HepG2 (cell line): ENCODE results near the gene SERPINA6. TPM values are rescaled to one million over a fixed set of nuclear protein-coding genes. Genes with fewer than 3 reads are reported as not detected.

Experiments
- BCL6 ChIP-seq: IDR thresholded peaks from 2 replicates; pipeline ENCODE4 v1.6.1; 2016; ENCODE audit warnings: missing genetic modification reagents, missing compliant biosample characterization
- ELF3 ChIP-seq: IDR thresholded peaks from 2 replicates; pipeline ENCODE4 v1.6.1; 2016; ENCODE audit warnings: missing genetic modification reagents, missing compliant biosample characterization
- ESRRA ChIP-seq: sonication (generic); formaldehyde crosslinking; IDR thresholded peaks from 2 replicates; pipeline ENCODE4 v1.5.1; 2020; ENCODE audit warnings: mild to moderate bottlenecking, low read depth, missing genetic modification reagents
- FLYWCH1 ChIP-seq: sonication (generic); formaldehyde crosslinking; IDR thresholded peaks from 2 replicates; pipeline ENCODE4 v1.8.1; 2023; ENCODE audit warnings: mild to moderate bottlenecking, missing genetic modification reagents
- KLF13 ChIP-seq: sonication (generic); formaldehyde crosslinking; IDR thresholded peaks from 2 replicates; pipeline ENCODE4 v1.4.0; 2020; ENCODE audit warnings: mild to moderate bottlenecking, missing genetic modification reagents
- MAFK ChIP-seq, 2 experiments: IDR thresholded peaks in 1 of 2; conservative IDR thresholded peaks in 1 of 2; 2 replicates each; pipeline ENCODE4 v1.6.1; 2011; ENCODE audit warnings: improper control_type of control experiment in 2 of 2, low read length in 2 of 2
- MBD4 ChIP-seq: IDR thresholded peaks from 2 replicates; pipeline ENCODE4 v1.6.1; 2012; ENCODE audit warnings: low read length, inconsistent platforms, borderline replicate concordance
- SP5 ChIP-seq: IDR thresholded peaks from 2 replicates; pipeline ENCODE4 v1.6.1; 2016; ENCODE audit warnings: low read depth, borderline replicate concordance
- STAG1 ChIP-seq: sonication (generic); formaldehyde crosslinking; IDR thresholded peaks from 2 replicates; pipeline ENCODE4 v1.4.0; 2020; ENCODE audit warnings: missing genetic modification reagents
- TOPORS ChIP-seq: sonication (generic); formaldehyde crosslinking; IDR thresholded peaks from 2 replicates; pipeline ENCODE4 v1.8.0; 2023; ENCODE audit warnings: mild to moderate bottlenecking, missing genetic modification reagents
- ZNF331 ChIP-seq: sonication (generic); formaldehyde crosslinking; IDR thresholded peaks from 2 replicates; pipeline ENCODE4 v1.4.0; 2020; ENCODE audit warnings: missing genetic modification reagents
- ZNF430 ChIP-seq: sonication (generic); formaldehyde crosslinking; IDR thresholded peaks from 2 replicates; pipeline ENCODE4 v1.9.0; 2021; ENCODE audit warnings: mild to moderate bottlenecking, missing genetic modification reagents
- ZNF720 ChIP-seq: sonication (generic); formaldehyde crosslinking; IDR thresholded peaks from 2 replicates; pipeline ENCODE4 v1.4.0; 2020; ENCODE audit warnings: missing genetic modification reagents
- ZNF782 ChIP-seq: sonication (generic); formaldehyde crosslinking; IDR thresholded peaks from 2 replicates; pipeline ENCODE4 v1.4.0; 2020; ENCODE audit warnings: missing genetic modification reagents, mild to moderate bottlenecking, borderline replicate concordance
- ZNF841 ChIP-seq: sonication (generic); formaldehyde crosslinking; IDR thresholded peaks from 2 replicates; pipeline ENCODE4 v1.8.1; 2023; ENCODE audit warnings: missing genetic modification reagents, borderline replicate concordance
- polyA plus RNA-seq, 8 experiments: library from polyadenylated mRNA; depleted of rRNA in 3 of 8; stranded (reverse) in 7 of 8; unstranded in 1 of 8; fragments of >200 nt; fragmentation: Illumina TruSeq in 4 of 8; extraction: Trizol in 4 of 8; gene quantifications; 2 replicates each; pipeline versions ENCODE4 v1.2.1 to v1.2.3, GENCODE V29; 2011 to 2016; ENCODE audit warnings: low read depth in 4 of 8, missing spikeins in 1 of 8, mixed read lengths in 1 of 8; ENCODE audit not compliant: insufficient read depth in 1 of 8
- total RNA-seq, 5 experiments: library from RNA; depleted of rRNA; stranded (reverse); fragments of >200 nt; fragmentation: Illumina TruSeq; extraction: Trizol; gene quantifications; 2 replicates each; pipeline ENCODE4 v1.2.3, GENCODE V29; 2016; ENCODE audit warnings: low read depth in 1 of 5
- TF ChIP-seq, protein P1 (sequence below): sonication (generic); formaldehyde crosslinking; IDR thresholded peaks from 2 replicates; pipeline ENCODE4 v1.9.0; 2021; ENCODE audit warnings: mild to moderate bottlenecking, missing genetic modification reagents
- TF ChIP-seq, protein P2 (sequence below), 2 experiments: sonication (generic) in 1 of 2; formaldehyde crosslinking in 1 of 2; IDR thresholded peaks; 2 replicates each; pipeline versions ENCODE4 v1.5.1 to v1.6.1; 2011 to 2020; ENCODE audit warnings: borderline replicate concordance in 1 of 2, low read depth in 1 of 2, low read length in 1 of 2, mild to moderate bottlenecking in 1 of 2, missing genetic modification reagents in 1 of 2, moderate library complexity in 1 of 2
- TF ChIP-seq, protein P3 (sequence below): sonication (generic); formaldehyde crosslinking; IDR thresholded peaks from 2 replicates; pipeline ENCODE4 v1.8.1; 2023; ENCODE audit warnings: missing genetic modification reagents, inconsistent platforms, borderline replicate concordance
- TF ChIP-seq, protein P4 (sequence below): sonication (generic); formaldehyde crosslinking; conservative IDR thresholded peaks from 2 replicates; pipeline ENCODE4 v1.4.0; 2020; ENCODE audit warnings: missing genetic modification reagents

Gene SERPINA6
- total and polyA plus RNA-seq, 2 of the 13 experiments (the other 11 are each of a cell fraction or from before 2014, with no cell fraction given) = 260 to 333 TPM

DNA sequence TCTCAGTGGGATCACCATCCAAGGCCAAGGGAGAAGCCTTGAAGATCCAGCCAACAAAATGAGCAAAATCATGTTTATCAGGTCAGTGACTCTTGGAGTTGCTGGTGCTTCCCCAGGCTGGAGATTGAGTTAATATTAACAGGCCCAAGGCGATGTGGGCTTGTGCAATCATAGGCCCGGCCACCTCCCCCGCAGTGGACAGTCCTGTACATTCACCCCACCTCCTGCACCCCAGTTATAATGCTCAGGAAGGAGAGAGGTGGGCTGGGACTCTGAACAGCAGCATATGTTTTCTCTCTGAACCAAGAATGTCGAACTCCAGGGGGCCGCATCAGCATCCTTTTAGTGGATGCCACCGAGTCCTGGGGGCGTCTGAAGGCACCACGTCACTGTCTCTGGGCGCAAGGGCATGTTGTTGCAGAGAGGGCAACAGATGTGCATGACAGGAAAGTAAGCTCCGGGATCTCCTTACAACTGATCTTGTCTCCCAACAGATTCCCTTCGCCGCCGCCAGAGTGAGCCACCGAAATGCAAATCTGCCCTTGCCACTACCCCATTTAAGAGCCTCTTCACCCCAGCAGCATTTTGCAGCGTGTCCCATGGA, 32.2 kb upstream of the SERPINA6 start (continued):
- TF ChIP-seq, protein P1, sequence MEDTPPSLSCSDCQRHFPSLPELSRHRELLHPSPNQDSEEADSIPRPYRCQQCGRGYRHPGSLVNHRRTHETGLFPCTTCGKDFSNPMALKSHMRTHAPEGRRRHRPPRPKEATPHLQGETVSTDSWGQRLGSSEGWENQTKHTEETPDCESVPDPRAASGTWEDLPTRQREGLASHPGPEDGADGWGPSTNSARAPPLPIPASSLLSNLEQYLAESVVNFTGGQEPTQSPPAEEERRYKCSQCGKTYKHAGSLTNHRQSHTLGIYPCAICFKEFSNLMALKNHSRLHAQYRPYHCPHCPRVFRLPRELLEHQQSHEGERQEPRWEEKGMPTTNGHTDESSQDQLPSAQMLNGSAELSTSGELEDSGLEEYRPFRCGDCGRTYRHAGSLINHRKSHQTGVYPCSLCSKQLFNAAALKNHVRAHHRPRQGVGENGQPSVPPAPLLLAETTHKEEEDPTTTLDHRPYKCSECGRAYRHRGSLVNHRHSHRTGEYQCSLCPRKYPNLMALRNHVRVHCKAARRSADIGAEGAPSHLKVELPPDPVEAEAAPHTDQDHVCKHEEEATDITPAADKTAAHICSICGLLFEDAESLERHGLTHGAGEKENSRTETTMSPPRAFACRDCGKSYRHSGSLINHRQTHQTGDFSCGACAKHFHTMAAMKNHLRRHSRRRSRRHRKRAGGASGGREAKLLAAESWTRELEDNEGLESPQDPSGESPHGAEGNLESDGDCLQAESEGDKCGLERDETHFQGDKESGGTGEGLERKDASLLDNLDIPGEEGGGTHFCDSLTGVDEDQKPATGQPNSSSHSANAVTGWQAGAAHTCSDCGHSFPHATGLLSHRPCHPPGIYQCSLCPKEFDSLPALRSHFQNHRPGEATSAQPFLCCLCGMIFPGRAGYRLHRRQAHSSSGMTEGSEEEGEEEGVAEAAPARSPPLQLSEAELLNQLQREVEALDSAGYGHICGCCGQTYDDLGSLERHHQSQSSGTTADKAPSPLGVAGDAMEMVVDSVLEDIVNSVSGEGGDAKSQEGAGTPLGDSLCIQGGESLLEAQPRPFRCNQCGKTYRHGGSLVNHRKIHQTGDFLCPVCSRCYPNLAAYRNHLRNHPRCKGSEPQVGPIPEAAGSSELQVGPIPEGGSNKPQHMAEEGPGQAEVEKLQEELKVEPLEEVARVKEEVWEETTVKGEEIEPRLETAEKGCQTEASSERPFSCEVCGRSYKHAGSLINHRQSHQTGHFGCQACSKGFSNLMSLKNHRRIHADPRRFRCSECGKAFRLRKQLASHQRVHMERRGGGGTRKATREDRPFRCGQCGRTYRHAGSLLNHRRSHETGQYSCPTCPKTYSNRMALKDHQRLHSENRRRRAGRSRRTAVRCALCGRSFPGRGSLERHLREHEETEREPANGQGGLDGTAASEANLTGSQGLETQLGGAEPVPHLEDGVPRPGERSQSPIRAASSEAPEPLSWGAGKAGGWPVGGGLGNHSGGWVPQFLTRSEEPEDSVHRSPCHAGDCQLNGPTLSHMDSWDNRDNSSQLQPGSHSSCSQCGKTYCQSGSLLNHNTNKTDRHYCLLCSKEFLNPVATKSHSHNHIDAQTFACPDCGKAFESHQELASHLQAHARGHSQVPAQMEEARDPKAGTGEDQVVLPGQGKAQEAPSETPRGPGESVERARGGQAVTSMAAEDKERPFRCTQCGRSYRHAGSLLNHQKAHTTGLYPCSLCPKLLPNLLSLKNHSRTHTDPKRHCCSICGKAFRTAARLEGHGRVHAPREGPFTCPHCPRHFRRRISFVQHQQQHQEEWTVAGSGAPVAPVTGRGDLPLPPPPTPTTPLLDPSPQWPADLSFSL (CRISPR knock-in tag) = no peak; the same call in 1 of the 2 replicates
- TF ChIP-seq ZNF720 (no peak), MBD4 (no peak), MAFK (conservative IDR thresholded peaks at IDR 0.05 in 1 of 2, IDR thresholded peaks at IDR 0.05 in 1 of 2; ENCODE audit: low read length in 2 of 2) (no peak), SP5 (peak; percentile 18; the same call in 1 of the 2 replicates), ELF3 (peak; percentile 11; the same call in 1 of the 2 replicates), KLF13 (no peak), TOPORS (CRISPR knock-in tag) (no peak), FLYWCH1 (no peak), BCL6 (CRISPR knock-in tag) (0 out of 2 replicates have a peak, but pooled peaks have one; percentile 19), ZNF841 (no peak), ZNF430 (CRISPR knock-in tag) (no peak), ZNF331 (CRISPR knock-in tag) (peak; percentile 65; the same call in 1 of the 2 replicates), ZNF782 (CRISPR knock-in tag) (no peak), ESRRA (CRISPR knock-in tag) (peak; percentile 67; the same call in 1 of the 2 replicates), STAG1 (CRISPR knock-in tag) (peak; percentile 84)
- TF ChIP-seq, protein P2, sequence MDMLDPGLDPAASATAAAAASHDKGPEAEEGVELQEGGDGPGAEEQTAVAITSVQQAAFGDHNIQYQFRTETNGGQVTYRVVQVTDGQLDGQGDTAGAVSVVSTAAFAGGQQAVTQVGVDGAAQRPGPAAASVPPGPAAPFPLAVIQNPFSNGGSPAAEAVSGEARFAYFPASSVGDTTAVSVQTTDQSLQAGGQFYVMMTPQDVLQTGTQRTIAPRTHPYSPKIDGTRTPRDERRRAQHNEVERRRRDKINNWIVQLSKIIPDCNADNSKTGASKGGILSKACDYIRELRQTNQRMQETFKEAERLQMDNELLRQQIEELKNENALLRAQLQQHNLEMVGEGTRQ (IDR thresholded peaks at IDR 0.05; ENCODE audit: low read depth, low read length) = no peak
- TF ChIP-seq, protein P2 (CRISPR knock-in tag; IDR thresholded peaks at IDR 0.05; ENCODE audit: borderline replicate concordance) = no peak
- TF ChIP-seq, protein P3, sequence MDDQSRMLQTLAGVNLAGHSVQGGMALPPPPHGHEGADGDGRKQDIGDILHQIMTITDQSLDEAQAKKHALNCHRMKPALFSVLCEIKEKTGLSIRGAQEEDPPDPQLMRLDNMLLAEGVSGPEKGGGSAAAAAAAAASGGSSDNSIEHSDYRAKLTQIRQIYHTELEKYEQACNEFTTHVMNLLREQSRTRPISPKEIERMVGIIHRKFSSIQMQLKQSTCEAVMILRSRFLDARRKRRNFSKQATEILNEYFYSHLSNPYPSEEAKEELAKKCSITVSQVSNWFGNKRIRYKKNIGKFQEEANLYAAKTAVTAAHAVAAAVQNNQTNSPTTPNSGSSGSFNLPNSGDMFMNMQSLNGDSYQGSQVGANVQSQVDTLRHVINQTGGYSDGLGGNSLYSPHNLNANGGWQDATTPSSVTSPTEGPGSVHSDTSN (CRISPR knock-in tag) = no peak
- TF ChIP-seq, protein P4, sequence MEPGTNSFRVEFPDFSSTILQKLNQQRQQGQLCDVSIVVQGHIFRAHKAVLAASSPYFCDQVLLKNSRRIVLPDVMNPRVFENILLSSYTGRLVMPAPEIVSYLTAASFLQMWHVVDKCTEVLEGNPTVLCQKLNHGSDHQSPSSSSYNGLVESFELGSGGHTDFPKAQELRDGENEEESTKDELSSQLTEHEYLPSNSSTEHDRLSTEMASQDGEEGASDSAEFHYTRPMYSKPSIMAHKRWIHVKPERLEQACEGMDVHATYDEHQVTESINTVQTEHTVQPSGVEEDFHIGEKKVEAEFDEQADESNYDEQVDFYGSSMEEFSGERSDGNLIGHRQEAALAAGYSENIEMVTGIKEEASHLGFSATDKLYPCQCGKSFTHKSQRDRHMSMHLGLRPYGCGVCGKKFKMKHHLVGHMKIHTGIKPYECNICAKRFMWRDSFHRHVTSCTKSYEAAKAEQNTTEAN (CRISPR knock-in tag) = no peak; the same call in 1 of the 2 replicates
